HAP-1 (cell line): ENCODE data around the gene CASKIN1.
A peak's percentile ranks its signal among the peaks of the same experiment; 100 is the strongest.

Experiments
- DNase-seq, 2 experiments: peaks; one replicate each; pipeline ENCODE4 v3.0.0-alpha.2; 2016 to 2020; ENCODE audit warnings: low spot score in 2 of 2
- H3K27me3 ChIP-seq: fragments of 250-450 bp; sonication (Bioruptor Pico); 2 replicates; pipeline ENCODE4 v1.5.1; 2020; ENCODE audit warnings: low read depth, mild to moderate bottlenecking, moderate library complexity
- H3K36me3 ChIP-seq: fragments of 250-450 bp; sonication (Bioruptor Pico); replicated peaks from 2 replicates; pipeline ENCODE4 v1.5.1; 2020; ENCODE audit warnings: mild to moderate bottlenecking
- H3K4me1 ChIP-seq: fragments of 250-450 bp; sonication (Bioruptor Pico); 2 replicates; pipeline ENCODE4 v1.5.1; 2020; ENCODE audit warnings: mild to moderate bottlenecking
- H3K4me3 ChIP-seq: fragments of 250-450 bp; sonication (Bioruptor Pico); 2 replicates; pipeline ENCODE4 v1.5.1; 2020; ENCODE audit warnings: mild to moderate bottlenecking, moderate library complexity
- H3K9me3 ChIP-seq: fragments of 250-450 bp; sonication (Bioruptor Pico); 2 replicates; pipeline ENCODE4 v1.5.1; 2020; ENCODE audit warnings: mild to moderate bottlenecking, moderate library complexity
- in situ Hi-C: fragments of 300-500 bp; cut with MboI; formaldehyde crosslinking; loops from 3 replicates; pipeline ENCODE4 v1.14.3; 2020; ENCODE audit warnings: low sequenced_read_pairs, inconsistent platforms, mixed read lengths

CASKIN1 gene

DNA sequence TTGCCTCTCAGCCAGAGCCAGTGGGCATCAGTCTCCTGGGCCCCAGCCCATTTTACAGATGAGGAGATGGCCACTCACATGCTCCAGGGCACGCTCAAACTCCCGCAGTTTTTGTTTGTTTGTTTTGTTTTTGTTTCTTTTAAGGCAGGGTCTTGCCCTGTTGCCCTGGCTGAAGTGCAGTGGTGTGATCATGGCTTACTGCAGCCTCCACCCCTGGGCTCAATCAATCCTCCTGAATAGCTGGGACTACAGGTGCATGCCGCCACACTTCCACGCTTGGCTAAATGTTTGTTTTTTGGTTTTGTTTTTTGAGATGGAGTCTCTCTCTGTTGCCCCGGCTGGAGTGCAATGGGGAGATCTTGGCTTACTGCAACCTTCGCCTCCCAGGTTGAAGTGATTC lies 30.5 kb upstream of the CASKIN1 start:
- H3K9me3 ChIP-seq: no peaks in the 10 kb centered on the region
- peaks cover 9% of the 10 kb centered on the region for H3K4me1 ChIP-seq
- no peaks in the 10 kb centered on the region for H3K27me3 ChIP-seq
- in situ Hi-C loops: no loop called here
- no peak for DNase-seq
- H3K36me3 ChIP-seq: peaks cover 44% of the 10 kb centered on the region
- H3K4me3 ChIP-seq: no peak overlapping the region

DNA sequence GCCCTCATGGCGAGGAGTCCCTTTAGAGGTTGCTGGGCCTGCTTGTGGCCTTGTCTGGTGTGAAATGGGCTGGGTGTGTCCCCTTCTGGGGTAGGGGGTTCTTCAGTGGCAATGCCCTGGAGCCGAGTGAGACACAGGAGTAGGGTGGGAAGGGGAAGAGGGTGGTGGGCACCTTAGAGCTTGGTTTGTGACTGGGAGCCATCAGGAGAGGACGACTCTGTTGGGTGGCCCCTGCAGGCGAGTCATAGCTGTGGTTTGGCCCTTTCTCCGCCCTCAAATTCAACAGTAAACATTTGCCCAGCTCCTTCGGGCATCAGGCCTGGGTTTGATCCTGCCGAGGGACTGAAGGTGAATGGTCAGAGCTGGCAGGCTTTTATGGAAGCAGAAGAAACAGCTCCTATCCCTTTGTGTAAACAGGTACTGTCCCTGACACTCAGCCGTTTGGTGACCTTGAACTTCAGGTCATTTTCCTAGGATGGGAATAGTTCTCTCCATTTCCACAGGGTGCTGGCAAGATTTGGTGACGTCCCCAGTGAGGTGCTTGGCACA lies 29.9 kb upstream of the CASKIN1 start:
- no peaks in the 10 kb centered on the region for H3K27me3 ChIP-seq
- H3K4me1 ChIP-seq: peaks cover 9% of the 10 kb centered on the region
- no peak overlapping the region for H3K4me3 ChIP-seq
- H3K36me3 ChIP-seq: peaks cover 38% of the 10 kb centered on the region
- DNase-seq: no peak
- in situ Hi-C loops: no loop called here
- H3K9me3 ChIP-seq: no peaks in the 10 kb centered on the region

DNA sequence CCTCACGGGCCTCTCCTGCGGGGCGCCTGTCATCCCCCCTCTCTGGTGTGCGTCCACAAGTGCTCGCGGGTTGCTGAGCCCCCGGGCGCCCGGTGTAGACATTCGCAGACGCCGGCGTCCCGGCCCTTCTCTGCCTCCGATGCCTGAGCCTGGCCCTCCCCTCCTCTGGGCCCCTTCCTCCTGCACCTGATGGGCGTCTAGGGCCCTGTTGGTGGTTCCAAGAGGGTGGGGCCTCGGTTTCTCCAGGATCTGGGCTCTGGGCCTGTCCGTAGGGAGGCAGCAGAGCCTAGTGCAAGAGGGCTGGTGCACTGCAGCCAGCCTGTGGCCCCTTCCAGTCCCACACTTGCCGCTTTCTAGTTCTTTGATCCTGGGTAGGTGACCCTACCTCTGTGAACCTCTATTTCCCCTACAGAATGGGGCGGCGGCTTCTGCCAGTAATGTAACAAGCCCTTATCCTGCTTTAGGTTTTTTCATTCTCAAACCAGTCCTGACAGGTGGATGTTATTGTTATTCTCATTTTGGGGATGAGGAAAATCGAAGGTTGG lies 27.6 kb upstream of the CASKIN1 start:
- Histone ChIP-seq H3K9me3 (no peaks in the 10 kb centered on the region), H3K4me3 (peak overlapping the region; percentile 85), H3K36me3 (peaks cover 23% of the 10 kb centered on the region), H3K27me3 (no peaks in the 10 kb centered on the region), H3K4me1 (peaks cover 10% of the 10 kb centered on the region)
- in situ Hi-C loops: no loop called here
- peak in 1 of 2 experiments; percentile 60 for DNase-seq

DNA sequence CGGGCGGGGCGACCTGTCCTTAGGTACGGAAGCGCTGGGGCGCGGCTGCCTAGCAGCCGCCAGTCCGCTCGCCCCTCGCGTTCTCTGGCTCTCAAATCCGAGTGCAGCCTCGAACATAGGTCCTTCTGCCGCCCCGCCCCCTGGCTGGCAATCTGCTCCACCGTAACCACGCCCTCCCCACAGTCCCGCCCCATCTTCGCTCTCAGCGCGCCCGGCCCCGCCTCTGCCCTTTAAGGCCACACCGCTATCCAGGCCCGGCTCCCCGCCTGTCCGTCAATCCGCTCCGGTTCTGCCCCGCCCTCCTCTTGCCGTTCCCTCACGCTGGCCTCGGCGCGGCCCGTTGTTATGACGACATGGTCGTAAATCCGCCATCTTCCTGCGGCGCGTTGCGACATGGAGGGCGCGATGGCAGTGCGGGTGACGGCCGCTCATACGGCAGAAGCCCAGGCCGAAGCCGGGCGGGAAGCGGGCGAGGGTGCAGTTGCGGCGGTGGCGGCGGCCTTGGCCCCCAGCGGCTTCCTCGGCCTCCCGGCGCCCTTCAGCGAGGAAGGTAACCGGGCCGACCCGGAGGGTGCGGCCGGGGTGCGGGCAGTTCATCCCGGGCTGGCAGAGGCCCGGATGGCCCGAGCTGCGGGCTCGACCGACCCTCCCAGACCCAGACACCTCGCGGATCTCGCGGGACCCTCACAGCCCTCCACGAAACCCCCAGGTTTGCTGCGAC lies 27.0 kb upstream of the CASKIN1 start, which contains the start of gene E4F1:
TSS of gene E4F1 (plus strand) at position 371 of the 721 bp plus-strand sequence. CDS start at position 394, 23 bp downstream.
- H3K4me1 ChIP-seq: peaks cover 12% of the 10 kb centered on the region
- peaks cover 16% of the 10 kb centered on the region for H3K36me3 ChIP-seq
- DNase-seq: peak; percentile 100
- H3K27me3 ChIP-seq: no peaks in the 10 kb centered on the region
- no peaks in the 10 kb centered on the region for H3K9me3 ChIP-seq
- peak within 1 kb of the TSS; percentile 85 for H3K4me3 ChIP-seq
- in situ Hi-C loops: no loop called here

DNA sequence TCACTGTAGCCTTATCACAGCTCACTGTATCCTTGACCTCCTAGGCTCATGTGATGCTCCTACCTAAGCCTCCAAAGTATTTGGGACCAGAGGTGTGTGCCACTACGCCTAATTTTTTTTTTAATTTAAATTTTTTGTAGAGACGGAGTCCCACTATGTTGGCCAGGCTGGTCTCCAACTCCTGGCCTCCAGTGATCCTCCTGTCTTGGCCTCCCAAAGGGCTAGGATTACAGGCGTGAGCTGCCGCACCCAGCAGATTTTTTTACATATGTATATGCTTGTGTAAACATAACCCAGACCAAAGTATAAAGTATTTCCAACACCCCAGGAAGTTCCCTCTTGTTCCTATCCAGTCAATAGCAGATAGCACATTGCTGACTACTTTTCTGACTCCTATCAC lies 19.9 kb upstream of the CASKIN1 start:
- H3K4me1 ChIP-seq: peaks cover 25% of the 10 kb centered on the region
- H3K4me3 ChIP-seq: no peak overlapping the region
- no peaks in the 10 kb centered on the region for H3K9me3 ChIP-seq
- in situ Hi-C loops: no loop called here
- DNase-seq: no peak
- peaks cover 6% of the 10 kb centered on the region for H3K36me3 ChIP-seq
- no peaks in the 10 kb centered on the region for H3K27me3 ChIP-seq

DNA sequence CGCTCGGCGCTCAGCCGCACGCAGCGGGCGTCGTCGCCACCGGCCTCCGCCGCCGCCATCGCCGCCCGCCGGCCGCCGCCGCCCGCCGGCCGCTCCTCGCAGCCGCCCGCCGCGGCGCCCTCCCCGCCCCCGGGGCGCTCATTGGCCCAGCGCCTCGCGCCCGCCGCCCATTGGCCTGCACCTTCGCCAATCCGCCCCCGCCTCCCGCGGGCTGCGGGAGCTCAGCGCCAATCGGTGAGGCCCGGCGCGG lies 18.2 kb upstream of the CASKIN1 start, which contains the start of gene PGP:
TSS of gene PGP (minus strand) at position 122 of the 250 bp plus-strand sequence. CDS start at position 59, 63 bp downstream.
- no peaks in the 10 kb centered on the region for H3K27me3 ChIP-seq
- DNase-seq: no peak
- in situ Hi-C loops: no loop called here
- H3K36me3 ChIP-seq: peaks cover 8% of the 10 kb centered on the region
- H3K4me1 ChIP-seq: peaks cover 25% of the 10 kb centered on the region
- peak within 1 kb of the TSS; percentile 54 for H3K4me3 ChIP-seq
- H3K9me3 ChIP-seq: no peaks in the 10 kb centered on the region

DNA sequence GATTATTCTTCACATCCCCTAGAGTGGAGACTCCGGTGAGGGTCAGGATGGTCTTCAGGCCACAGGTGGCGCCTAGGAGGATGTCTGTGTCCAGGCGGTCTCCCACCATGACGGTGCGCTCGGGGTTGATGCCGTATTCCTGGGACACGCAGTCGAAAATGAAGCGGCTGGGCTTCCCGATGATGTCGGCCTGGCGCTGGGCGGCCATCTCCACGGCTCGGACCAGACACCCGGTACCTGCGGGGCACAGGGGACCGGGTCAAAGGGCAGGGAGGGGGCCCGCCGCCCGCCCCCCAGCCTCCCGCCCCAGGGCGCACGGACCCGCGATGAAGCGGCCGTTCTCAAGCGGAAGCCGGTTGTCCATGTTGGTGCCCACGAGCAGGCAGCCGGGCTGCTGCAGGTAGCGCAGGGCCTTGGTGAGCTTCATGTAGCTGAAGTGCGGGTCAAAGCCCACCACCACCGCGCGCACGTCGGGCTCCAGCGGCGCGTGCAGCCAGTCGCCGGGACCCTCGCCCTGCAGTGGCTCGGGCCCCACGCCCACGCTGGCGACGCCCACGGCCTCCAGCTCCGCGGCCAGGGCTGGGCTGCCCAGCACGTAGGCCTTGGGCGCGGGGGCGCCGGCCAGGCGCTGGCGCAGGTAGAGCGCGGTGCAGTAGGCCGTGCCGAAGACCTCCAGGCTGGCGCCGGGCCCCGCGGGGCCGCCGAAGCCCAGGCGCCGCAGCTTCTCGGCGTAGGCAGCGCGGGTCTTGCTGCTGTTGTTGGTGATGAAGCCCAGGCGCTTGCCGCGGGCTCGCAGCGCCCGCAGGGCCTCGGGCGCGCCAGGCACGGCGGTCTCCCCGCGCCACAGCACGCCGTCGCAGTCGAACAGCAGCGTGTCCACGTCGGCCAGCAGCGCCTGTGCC lies 17.7 kb upstream of the CASKIN1 start:
- peak overlapping the region; percentile 50 for H3K4me3 ChIP-seq
- DNase-seq: no peak
- H3K9me3 ChIP-seq: no peaks in the 10 kb centered on the region
- peaks cover 13% of the 10 kb centered on the region for H3K36me3 ChIP-seq
- no peaks in the 10 kb centered on the region for H3K27me3 ChIP-seq
- peaks cover 24% of the 10 kb centered on the region for H3K4me1 ChIP-seq
- in situ Hi-C loops: no loop called here

DNA sequence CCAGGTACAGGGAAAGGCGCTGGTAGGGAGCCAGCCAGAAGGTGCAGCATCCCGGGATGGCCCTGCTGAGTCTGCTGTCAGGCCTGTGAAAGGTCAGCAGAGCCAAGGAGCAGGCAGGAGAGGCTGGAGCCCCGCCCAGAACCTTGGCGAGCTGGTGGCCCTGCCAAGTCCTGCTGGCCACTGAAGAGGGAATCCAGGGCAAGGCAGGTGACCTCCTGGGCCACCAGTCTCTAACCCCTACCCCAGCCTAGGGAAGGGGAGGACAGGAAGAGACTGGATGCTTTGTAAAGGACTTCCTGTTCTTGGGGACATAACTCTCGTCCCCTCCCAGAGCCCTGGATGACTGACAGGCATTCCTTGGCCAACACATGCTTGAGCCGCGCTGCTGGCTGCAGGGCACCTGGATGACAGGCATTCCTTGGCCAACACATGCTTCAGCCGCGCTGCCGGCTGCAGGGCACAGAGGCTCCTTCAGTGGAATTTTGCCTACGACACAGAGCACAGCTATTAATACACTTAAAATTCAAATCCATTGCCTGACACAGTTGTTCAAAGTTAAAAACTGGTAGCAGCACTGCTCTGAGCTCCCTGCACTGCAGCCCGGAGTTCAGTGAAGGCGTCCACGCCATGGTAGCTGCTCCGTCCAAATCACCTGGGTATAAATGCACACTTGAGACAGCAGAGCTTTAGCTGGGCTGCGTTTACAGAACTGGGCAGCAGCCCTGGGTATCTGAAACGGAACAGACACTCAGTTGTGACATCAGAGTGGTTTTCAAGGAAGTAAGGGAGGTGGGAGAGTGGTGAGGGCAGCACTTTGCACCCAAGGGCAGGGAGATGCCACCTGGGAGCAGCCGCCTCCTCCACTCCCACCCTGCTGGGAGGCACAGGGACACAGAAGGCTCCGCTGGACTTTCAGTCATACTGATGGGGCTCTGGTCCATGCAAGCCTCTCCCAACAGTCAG lies 16.2 kb upstream of the CASKIN1 start:
- H3K27me3 ChIP-seq: no peaks in the 10 kb centered on the region
- H3K4me3 ChIP-seq: peak overlapping the region; percentile 50
- H3K36me3 ChIP-seq: peaks cover 28% of the 10 kb centered on the region
- in situ Hi-C loops: no loop called here
- peaks cover 22% of the 10 kb centered on the region for H3K4me1 ChIP-seq
- H3K9me3 ChIP-seq: no peaks in the 10 kb centered on the region
- DNase-seq: peak in 1 of 2 experiments; percentile 47

DNA sequence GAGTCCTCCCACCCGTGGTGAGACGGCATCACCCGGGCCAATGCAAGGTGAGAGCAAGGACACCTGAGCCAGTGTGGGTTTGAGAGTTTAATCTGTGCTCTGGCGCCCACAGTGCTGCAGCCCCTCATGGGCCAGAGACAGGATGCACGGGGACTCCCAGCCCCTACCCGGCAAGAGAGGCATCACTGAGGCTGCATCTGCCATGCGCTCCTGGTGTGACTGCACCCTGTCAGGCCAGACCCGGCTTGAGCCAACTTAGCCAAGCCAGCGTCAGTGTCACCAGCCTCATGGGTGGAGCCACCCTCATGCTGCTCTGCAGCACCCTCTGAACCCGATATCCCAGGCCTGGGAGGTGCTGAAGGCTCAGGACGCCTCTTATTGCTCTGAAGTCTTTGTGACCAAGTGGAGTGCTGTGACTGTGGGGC lies 15.5 kb upstream of the CASKIN1 start:
- no peaks in the 10 kb centered on the region for H3K9me3 ChIP-seq
- in situ Hi-C loops: no loop called here
- H3K27me3 ChIP-seq: no peaks in the 10 kb centered on the region
- no peak overlapping the region for H3K4me3 ChIP-seq
- H3K36me3 ChIP-seq: peaks cover 35% of the 10 kb centered on the region
- no peak for DNase-seq
- peaks cover 22% of the 10 kb centered on the region for H3K4me1 ChIP-seq

DNA sequence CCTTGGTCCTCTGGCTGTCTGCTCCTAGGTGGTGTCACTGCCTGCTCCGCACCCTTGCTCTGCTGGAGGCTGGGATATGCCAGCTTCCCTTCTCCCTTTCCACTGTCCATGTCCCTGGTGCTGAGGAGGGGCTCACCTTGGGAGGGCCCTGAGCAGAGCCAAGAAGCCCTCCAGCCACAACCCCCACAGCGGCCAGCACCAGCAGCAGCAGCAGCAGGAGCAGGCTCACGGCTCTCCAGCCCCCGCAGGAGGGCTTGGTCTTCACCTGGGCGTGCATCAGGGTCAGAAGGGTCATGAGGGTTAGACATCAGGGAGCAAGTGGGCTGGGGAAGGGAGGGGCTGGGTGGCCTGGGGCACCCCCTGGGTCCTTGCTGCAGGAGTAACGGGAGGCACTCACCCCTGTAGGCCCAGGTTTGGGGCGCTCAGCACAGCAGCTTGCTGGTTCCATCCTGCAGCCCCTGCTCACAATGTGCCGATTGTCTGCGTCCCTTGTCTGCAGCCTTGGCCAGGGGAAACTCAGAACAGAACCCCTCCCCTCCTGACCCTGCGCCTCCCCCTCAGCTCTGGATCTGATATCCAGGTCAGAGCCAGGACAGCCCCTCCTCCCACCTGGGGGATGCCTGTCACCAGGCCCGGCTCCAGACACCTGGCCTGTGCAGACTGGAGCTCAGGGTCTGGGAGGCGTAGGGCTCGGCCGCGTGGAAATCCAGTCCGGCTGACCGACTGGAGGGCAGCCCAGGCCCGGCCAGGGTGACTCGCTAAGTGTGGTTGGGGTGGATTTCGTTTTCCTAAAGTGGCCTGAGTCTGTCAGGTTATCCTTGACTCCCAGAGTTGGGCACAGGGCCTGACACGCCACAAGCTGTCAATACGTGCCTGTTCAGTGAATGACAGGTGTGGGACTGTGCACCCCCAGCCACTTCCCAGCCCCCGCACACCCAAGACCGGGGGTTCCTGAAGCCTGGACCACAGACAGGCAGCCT lies 14.3 kb upstream of the CASKIN1 start, which contains the start of gene BRICD5:
TSS of gene BRICD5 (minus strand) at position 478 of the 980 bp plus-strand sequence. CDS start at position 448, 30 bp downstream.
- in situ Hi-C loops: no loop called here
- Histone ChIP-seq H3K4me1 (peaks cover 21% of the 10 kb centered on the region), H3K9me3 (no peaks in the 10 kb centered on the region), H3K36me3 (peaks cover 38% of the 10 kb centered on the region), H3K4me3 (no peak within 1 kb of the TSS), H3K27me3 (no peaks in the 10 kb centered on the region)
- no peak for DNase-seq

DNA sequence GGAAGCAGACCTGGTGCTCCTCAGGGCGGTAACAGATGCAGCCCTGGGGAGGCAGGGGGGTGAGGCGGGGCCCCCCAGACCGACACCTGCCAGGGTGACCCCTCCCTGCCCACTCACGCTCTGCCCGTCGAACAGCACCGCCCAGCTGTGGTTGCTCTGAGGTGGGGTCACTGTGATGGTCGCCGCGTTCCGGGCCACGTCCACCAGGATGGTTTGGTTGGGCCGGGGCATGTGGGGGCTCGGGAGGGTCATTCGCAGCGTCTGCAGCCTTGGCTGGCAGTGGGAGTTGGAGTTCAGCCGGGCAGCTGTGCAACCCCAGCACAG lies 13.6 kb upstream of the CASKIN1 start:
- in situ Hi-C loops: no loop called here
- no peak overlapping the region for H3K4me3 ChIP-seq
- no peak for DNase-seq
- H3K36me3 ChIP-seq: peaks cover 42% of the 10 kb centered on the region
- peaks cover 15% of the 10 kb centered on the region for H3K4me1 ChIP-seq
- H3K9me3 ChIP-seq: no peaks in the 10 kb centered on the region
- H3K27me3 ChIP-seq: no peaks in the 10 kb centered on the region
